ENCODE data around the gene RHOA.
"Not testable (repeated sequence)": the region's sequence is repeated elsewhere in the genome, so short reads cannot be mapped to it uniquely, and the experiment has no call there.

Gene RHOA

DNA sequence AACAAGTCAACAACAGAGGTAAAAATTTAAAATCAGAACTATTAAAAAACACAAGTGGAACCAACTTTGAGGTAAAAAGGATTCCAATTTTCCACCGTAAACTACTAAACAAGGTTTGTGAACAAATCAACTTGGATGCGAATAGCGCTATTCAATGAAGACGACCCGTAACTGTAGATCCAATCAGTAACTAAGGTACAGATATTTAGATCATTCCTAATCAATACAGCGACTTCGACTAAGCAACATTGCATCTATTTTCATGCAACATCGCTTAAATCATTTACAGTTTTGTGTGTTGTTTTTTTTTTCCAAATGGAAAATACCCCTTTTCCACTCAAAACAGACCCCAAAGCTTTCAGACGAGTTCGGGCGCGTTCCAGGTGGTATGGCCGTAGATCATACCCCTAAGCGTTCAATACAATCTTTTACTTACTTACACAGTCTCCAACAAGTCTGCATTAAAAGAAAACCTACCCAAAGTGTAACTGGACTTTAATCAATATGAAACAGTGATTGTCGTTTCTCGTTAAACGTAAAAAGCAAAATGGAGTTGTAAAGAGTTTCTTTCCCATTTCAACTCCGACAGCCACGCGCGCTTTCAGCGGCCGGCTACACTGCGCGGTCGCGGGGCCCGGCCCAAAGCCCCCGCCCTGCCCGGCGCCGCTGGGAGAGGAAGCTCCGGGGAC is 786 bp downstream of the RHOA start:
- DNase-seq (ENCODE audit: extremely low spot score), result no peak
- ChIA-PET CTCF (interaction anchor here (1.1 to 3.8 kb wide), 3 partner anchors 11 to 390 kb away, joined by 3 to 15 read pairs (median 11); partner anchors contain the start of genes AMT and USP4), POLR2A (interaction anchor here (0.5 to 2.8 kb wide), 6 partner anchors 15 to 800 kb away, joined by 4 to 26 read pairs (median 9); partner anchors contain the start of genes NICN1 and USP4)
- no peak for TF ChIP-seq CTCF (IDR thresholded peaks at IDR 0.05; ENCODE audit: control extremely low read depth, extremely low read depth, low read depth, missing control alignments)

GRCh38 chr3:49410066-49410845 is 1.5 kb downstream of the RHOA start:
- no peak for DNase-seq (ENCODE audit: extremely low spot score)
- ChIA-PET POLR2A (interaction anchor here (0.7 to 2.8 kb wide), 2 partner anchors 10 to 71 kb away, joined by 3 to 26 read pairs; partner anchors contain the start of gene USP4), CTCF (interaction anchor here (1.3 to 2.7 kb wide), 4 partner anchors 16 to 70 kb away, joined by 4 to 10 read pairs (median 5); partner anchors contain the start of gene USP4)
- TF ChIP-seq CTCF (IDR thresholded peaks at IDR 0.05; ENCODE audit: control extremely low read depth, extremely low read depth, low read depth, missing control alignments), result no peak

DNA sequence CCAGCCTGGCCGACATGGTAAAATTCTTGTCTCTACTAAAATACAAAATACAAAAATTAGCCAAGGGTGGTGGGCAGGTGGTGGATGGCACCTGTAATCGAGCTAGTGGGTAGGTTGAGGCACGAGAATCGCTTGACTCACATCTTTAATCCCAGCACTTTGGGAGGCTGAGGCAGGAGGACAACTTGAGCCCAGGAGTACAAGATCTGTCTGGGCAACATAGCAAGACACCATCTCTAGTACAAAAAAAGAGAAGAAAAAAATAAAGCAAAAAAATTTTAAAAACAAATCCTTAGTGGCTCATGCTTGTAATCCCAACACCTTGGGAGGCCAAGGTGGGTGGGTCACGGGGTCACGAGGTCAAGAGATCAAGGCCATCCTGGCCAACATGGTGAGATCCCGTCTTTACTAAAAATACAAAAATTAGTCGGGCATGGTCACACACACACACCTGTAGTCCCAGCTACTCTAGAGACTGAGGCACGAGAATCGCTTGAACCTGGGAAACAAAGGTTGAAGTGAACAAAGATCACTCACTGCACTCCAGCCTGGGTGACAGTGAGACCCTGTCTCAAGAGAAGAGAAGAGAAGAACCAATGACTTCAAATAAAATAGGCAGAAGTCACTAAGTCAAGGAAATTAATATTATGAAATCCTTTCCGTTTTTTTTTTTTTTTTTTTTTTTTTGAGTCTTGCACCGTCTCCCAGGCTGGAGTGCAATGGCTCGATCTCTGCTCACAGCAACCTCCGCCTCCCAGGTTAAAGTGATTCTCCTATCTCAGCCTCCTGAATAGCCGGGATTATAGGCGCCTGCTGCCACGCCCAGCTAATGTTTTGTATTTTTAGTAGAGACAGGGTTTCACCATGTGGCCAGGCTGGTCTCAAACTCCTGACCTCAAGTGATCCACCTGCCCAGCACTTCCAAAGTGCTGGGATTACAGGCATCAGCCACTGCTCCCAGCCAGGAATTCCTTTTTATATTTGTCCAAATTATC is 4.9 kb downstream of the RHOA start:
- TF ChIP-seq CTCF (IDR thresholded peaks at IDR 0.05; ENCODE audit: control extremely low read depth, extremely low read depth, low read depth, missing control alignments), result no peak
- DNase-seq (ENCODE audit: extremely low spot score), result no peak
- ChIA-PET CTCF (interaction anchor here (1.6 to 1.7 kb wide), 2 partner anchors 29 to 67 kb away, joined by 3 to 6 read pairs; partner anchors contain the start of gene USP4), POLR2A (interaction anchor here (0.9 kb wide), 1 partner anchor 66 kb away, joined by 3 read pairs; no protein-coding TSS in a partner anchor)

- POLR2A ChIA-PET, result not testable (repeated sequence)
- CTCF ChIA-PET, result interaction anchor here (1.7 kb wide), 1 partner anchor 65 kb away, joined by 6 read pairs; the partner anchor contains the start of gene USP4
These were observed 6.2 kb downstream of the RHOA start for GRCh38 chr3:49405570-49405969.

GRCh38 chr3:49403891-49404290 is 7.9 kb downstream of the RHOA start:
- ChIA-PET CTCF (interaction anchor here (1.4 kb wide), 1 partner anchor 25 kb away, joined by 3 read pairs; the partner anchor contains the start of gene NICN1), POLR2A (interaction anchor here (1.0 kb wide), 1 partner anchor 13 kb away, joined by 3 read pairs; no protein-coding TSS in a partner anchor)
- DNase-seq (ENCODE audit: extremely low spot score), result no peak
- no peak for TF ChIP-seq CTCF (IDR thresholded peaks at IDR 0.05; ENCODE audit: control extremely low read depth, extremely low read depth, low read depth, missing control alignments)

More at GRCh38 chr3:49405570-49405969, 6.2 kb downstream of the RHOA start:
- DNase-seq (ENCODE audit: extremely low spot score), result not testable (repeated sequence)

DNA sequence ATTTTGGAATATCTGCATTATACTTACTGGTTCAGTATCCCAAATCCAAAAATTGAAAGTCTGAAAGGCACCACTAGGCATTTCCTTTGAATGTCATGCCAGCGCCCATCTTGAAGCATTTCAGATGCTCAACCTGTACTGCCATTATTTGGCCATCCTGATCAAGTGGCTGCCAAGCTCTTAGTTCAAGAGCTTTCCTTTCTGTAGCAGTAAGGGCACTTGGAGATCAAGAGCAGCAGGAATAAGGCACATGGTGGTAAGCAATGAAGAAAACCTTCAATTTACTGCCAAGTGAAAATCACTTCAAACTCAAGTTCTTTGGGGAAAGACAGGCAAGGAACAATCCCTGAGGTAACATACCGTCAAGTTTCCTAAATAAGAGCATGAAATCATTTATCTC is 10.0 kb downstream of the RHOA start:
- POLR2A ChIA-PET, result no interaction called here
- TF ChIP-seq CTCF (IDR thresholded peaks at IDR 0.05; ENCODE audit: control extremely low read depth, extremely low read depth, low read depth, missing control alignments), result no peak
- no peak for DNase-seq (ENCODE audit: extremely low spot score)
- CTCF ChIA-PET, result interaction anchor here (2.3 kb wide), 1 partner anchor 9 kb away, joined by 4 read pairs; no protein-coding TSS in a partner anchor
